Kidney capillary endothelial cell (primary cell): Measurements from ENCODE around the gene ICA1L.
"Not testable (repeated sequence)": the region's sequence is repeated elsewhere in the genome, so short reads cannot be mapped to it uniquely, and the experiment has no call there.

Experiments used
- DNase-seq: peaks from one replicate; pipeline ENCODE4 v3.0.0-alpha.2; 2018; ENCODE audit warnings: low spot score

ICA1L gene

GRCh38 chr2:202871300-202872141 lies at the start of gene ICA1L:
Gene ICA1L (minus strand): TSS chr2:202871766. CDS start chr2:202829009, 42,757 bp downstream.
- peak; percentile 40 for DNase-seq

GRCh38 chr2:202918860-202919259 lies 47.3 kb upstream of the ICA1L start:
- DNase-seq = no peak

- not testable (repeated sequence) for DNase-seq
Measured at GRCh38 chr2:202912342-202913201, 41.0 kb upstream of the ICA1L start.

GRCh38 chr2:202911512-202912341 lies 40.2 kb upstream of the ICA1L start, which contains the start of the genes CARF and WDR12:
Gene CARF (plus strand): TSS chr2:202912275. CDS start chr2:202941903, 29,628 bp downstream.
Gene WDR12 (minus strand): TSS chr2:202911673. CDS start chr2:202911476, 197 bp downstream.
- DNase-seq = peak; percentile 89

GRCh38 chr2:202911203-202911511 lies 39.6 kb upstream of the ICA1L start:
- DNase-seq = peak; percentile 1

- DNase-seq = peak; percentile 3
Measured at GRCh38 chr2:202910698-202911097, 39.1 kb upstream of the ICA1L start.

- not testable (repeated sequence) for DNase-seq
Measured at GRCh38 chr2:202910250-202910649, 38.7 kb upstream of the ICA1L start.

GRCh38 chr2:202909394-202910192 lies 38.0 kb upstream of the ICA1L start:
- no peak for DNase-seq

GRCh38 chr2:202908186-202908585 lies 36.6 kb upstream of the ICA1L start:
- DNase-seq = no peak

GRCh38 chr2:202905507-202905906 lies 33.9 kb upstream of the ICA1L start:
- not testable (repeated sequence) for DNase-seq

- no peak for DNase-seq
Measured at GRCh38 chr2:202885190-202885589, 13.6 kb upstream of the ICA1L start.

- DNase-seq = no peak
Measured at GRCh38 chr2:202883987-202884675, 12.6 kb upstream of the ICA1L start.

GRCh38 chr2:202881570-202881969 lies 10.0 kb upstream of the ICA1L start:
- no peak for DNase-seq

- no peak for DNase-seq
Measured at GRCh38 chr2:202877699-202878098, 6.1 kb upstream of the ICA1L start.

GRCh38 chr2:202870431-202871299 lies 901 bp downstream of the ICA1L start:
- peak; percentile 42 for DNase-seq

- DNase-seq = no peak
Measured at GRCh38 chr2:202861987-202862386, 9.6 kb downstream of the ICA1L start.

- no peak for DNase-seq
Measured at GRCh38 chr2:202858601-202859000, 13.0 kb downstream of the ICA1L start.

- not testable (repeated sequence) for DNase-seq
Measured at GRCh38 chr2:202849343-202849742, 22.2 kb downstream of the ICA1L start.

- DNase-seq = no peak
Measured at GRCh38 chr2:202848813-202849212, 22.8 kb downstream of the ICA1L start.
